Limb (tissue), 2 donors: ENCODE measurements around the gene C13orf46.
"Not testable (repeated sequence)": the region's sequence is repeated elsewhere in the genome, so short reads cannot be mapped to it uniquely, and the experiment has no call there.

Source experiments
- DNase-seq, 2 donors: peaks; one replicate each; pipeline ENCODE4 v3.0.0-alpha.2; 2016; ENCODE audit errors: extremely low spot score in 2 of 2

Gene C13orf46

GRCh38 chr13:113926301-113926761, 47.5 kb downstream of the C13orf46 start:
- DNase-seq = peak in 1 of 2 donors; percentile 1

GRCh38 chr13:113924184-113924901, 49.5 kb downstream of the C13orf46 start:
- peak in 1 of 2 donors; percentile 2 for DNase-seq

GRCh38 chr13:113923376-113924063, 50.4 kb downstream of the C13orf46 start:
- peak in 1 of 2 donors; percentile 3 for DNase-seq

GRCh38 chr13:113922412-113923118, 51.3 kb downstream of the C13orf46 start:
- peak in 1 of 2 donors; percentile 13 for DNase-seq

GRCh38 chr13:113921763-113922162, 52.1 kb downstream of the C13orf46 start:
- no peak for DNase-seq

- DNase-seq = peak in 1 of 2 donors; percentile 4
Observed at GRCh38 chr13:113920606-113921286, 53.1 kb downstream of the C13orf46 start.

- peak in 1 of 2 donors; percentile 12 for DNase-seq
Observed at GRCh38 chr13:113919761-113920559, 53.9 kb downstream of the C13orf46 start.

GRCh38 chr13:113918981-113919701, 54.7 kb downstream of the C13orf46 start:
- peak in 1 of 2 donors; percentile 26 for DNase-seq

- peak in 1 of 2 donors; percentile 10 for DNase-seq
Observed at GRCh38 chr13:113918580-113918979, 55.3 kb downstream of the C13orf46 start.

- peak in 1 of 2 donors; percentile 21 for DNase-seq
Observed at GRCh38 chr13:113917594-113918371, 56.1 kb downstream of the C13orf46 start.

GRCh38 chr13:113917096-113917495, 56.8 kb downstream of the C13orf46 start:
- peak in 1 of 2 donors; percentile 24 for DNase-seq

GRCh38 chr13:113916330-113916815, 57.5 kb downstream of the C13orf46 start:
- DNase-seq = peak in 1 of 2 donors; percentile 7

- DNase-seq = peak in 1 of 2 donors; percentile 9
Observed at GRCh38 chr13:113915786-113916329, 58.0 kb downstream of the C13orf46 start.

GRCh38 chr13:113915012-113915763, 58.7 kb downstream of the C13orf46 start:
- DNase-seq = peak in 1 of 2 donors; percentile 8

- DNase-seq = peak in 1 of 2 donors; percentile 15
Observed at GRCh38 chr13:113914333-113915011, 59.4 kb downstream of the C13orf46 start.

GRCh38 chr13:113913838-113914237, 60.0 kb downstream of the C13orf46 start:
- DNase-seq = not testable (repeated sequence)

- not testable (repeated sequence) for DNase-seq
Observed at GRCh38 chr13:113913408-113913807, 60.5 kb downstream of the C13orf46 start.
